Astrocyte (in vitro differentiated cells and primary cell): ENCODE measurements around the gene PRR29. TPM values are rescaled to one million over a fixed set of nuclear protein-coding genes. Genes with fewer than 3 reads are reported as not detected.

Experiments used
- DNase-seq: peaks from one replicate; pipeline ENCODE4 v3.0.0-alpha.2; 2010; ENCODE audit warnings: low read depth
- FAIRE-seq: peaks from 2 replicates; lab custom pipeline; 2011; peaks lifted over from hg19 to GRCh38; lab: Jason Lieb, UNC
- H2AFZ ChIP-seq: 2 replicates; pipeline ENCODE4 v1.6.0; 2012; ENCODE audit warnings: low read depth, low read length, inconsistent platforms
- H3K27ac ChIP-seq: 2 replicates; pipeline ENCODE4 v1.5.1; 2011; ENCODE audit warnings: low read depth, low read length, inconsistent platforms
- H3K27me3 ChIP-seq: 2 replicates; pipeline ENCODE4 v1.6.0; 2011; ENCODE audit warnings: low read length, inconsistent platforms; ENCODE audit not compliant: insufficient read depth
- H3K36me3 ChIP-seq: 2 replicates; pipeline ENCODE4 v1.5.1; 2011; ENCODE audit warnings: low read length, inconsistent platforms; ENCODE audit not compliant: insufficient read depth
- H3K4me1 ChIP-seq: 2 replicates; pipeline ENCODE4 v1.5.1; 2011; ENCODE audit warnings: low read length, inconsistent platforms; ENCODE audit not compliant: insufficient read depth
- H3K4me2 ChIP-seq: 2 replicates; pipeline ENCODE4 v1.6.0; 2012; ENCODE audit warnings: low read length, inconsistent platforms
- H3K4me3 ChIP-seq: 2 replicates; pipeline ENCODE4 v1.5.1; 2011; ENCODE audit warnings: low read depth, mild to moderate bottlenecking, low read length, inconsistent platforms; ENCODE audit not compliant: insufficient read depth
- H3K79me2 ChIP-seq: 2 replicates; pipeline ENCODE4 v1.6.0; 2012; ENCODE audit warnings: mild to moderate bottlenecking, low read length, inconsistent platforms; ENCODE audit not compliant: insufficient read depth
- H3K9ac ChIP-seq: 2 replicates; pipeline ENCODE4 v1.6.0; 2012; ENCODE audit warnings: mild to moderate bottlenecking, low read length, inconsistent platforms
- H3K9me3 ChIP-seq: 2 replicates; pipeline ENCODE4 v1.5.1; 2012; ENCODE audit warnings: low read depth, mild to moderate bottlenecking, low read length, inconsistent platforms; ENCODE audit not compliant: insufficient read depth
- H4K20me1 ChIP-seq: 2 replicates; pipeline ENCODE4 v1.6.0; 2012; ENCODE audit warnings: low read length, inconsistent platforms; ENCODE audit not compliant: insufficient read depth
- H3K27ac Mint-ChIP-seq: one replicate; pipeline ENCODE4 v1.8.0; 2021; ENCODE audit warnings: mild to moderate bottlenecking, mixed read lengths; ENCODE audit not compliant: unreplicated experiment
- H3K27me3 Mint-ChIP-seq: one replicate; pipeline ENCODE4 v1.8.0; 2021; ENCODE audit warnings: low read depth, mixed read lengths; ENCODE audit not compliant: unreplicated experiment
- H3K36me3 Mint-ChIP-seq: one replicate; pipeline ENCODE4 v1.8.0; 2021; ENCODE audit warnings: low read depth, mixed read lengths; ENCODE audit not compliant: unreplicated experiment
- H3K4me1 Mint-ChIP-seq: one replicate; pipeline ENCODE4 v1.8.0; 2021; ENCODE audit warnings: low read depth, mixed read lengths; ENCODE audit not compliant: unreplicated experiment
- H3K4me3 Mint-ChIP-seq: one replicate; pipeline ENCODE4 v1.8.0; 2021; ENCODE audit warnings: mild to moderate bottlenecking, moderate library complexity, mixed read lengths; ENCODE audit not compliant: unreplicated experiment
- H3K9me3 Mint-ChIP-seq: one replicate; pipeline ENCODE4 v1.8.0; 2021; ENCODE audit warnings: mild to moderate bottlenecking, mixed read lengths; ENCODE audit not compliant: unreplicated experiment
- CTCF ChIP-seq: IDR thresholded peaks from 2 replicates; pipeline ENCODE4 v1.5.1; 2011; ENCODE audit warnings: low read depth, mild to moderate bottlenecking, inconsistent platforms, low read length, moderate library complexity; ENCODE audit not compliant: insufficient read depth
- EZH2 ChIP-seq: IDR thresholded peaks from 2 replicates; pipeline ENCODE4 v1.6.1; 2012; ENCODE audit warnings: mild to moderate bottlenecking, low read length, inconsistent platforms; ENCODE audit not compliant: insufficient read depth
- total RNA-seq: library from RNA; stranded (reverse); gene quantifications from 2 replicates; pipeline ENCODE4 v1.2.1, GENCODE V29; 2021

PRR29 gene
- total RNA-seq, 1 donor from 2014 or later, result 0.54 TPM

GRCh38 chr17:63961355-63962212, 36.6 kb upstream of the PRR29 start:
- no peaks in the 10 kb centered on the region for H3K36me3 Mint-ChIP-seq
- Histone ChIP-seq H2AFZ (no peak overlapping the region), H4K20me1 (no peaks in the 10 kb centered on the region), H3K4me3 (no peak overlapping the region), H3K79me2 (no peaks in the 10 kb centered on the region), H3K27ac (no peak overlapping the region), H3K4me2 (peak overlapping the region; percentile 56), H3K27me3 (no peaks in the 10 kb centered on the region), H3K4me1 (no peaks in the 10 kb centered on the region), H3K9ac (no peak overlapping the region), H3K36me3 (no peaks in the 10 kb centered on the region), H3K9me3 (no peaks in the 10 kb centered on the region)
- peaks cover 25% of the 10 kb centered on the region for H3K27me3 Mint-ChIP-seq
- H3K27ac Mint-ChIP-seq, result no peak overlapping the region
- H3K4me1 Mint-ChIP-seq, result peaks cover under 1% of the 10 kb centered on the region
- peak; percentile 14 for DNase-seq
- no peak for TF ChIP-seq EZH2
- no peak for TF ChIP-seq CTCF
- FAIRE-seq, result no peak
- H3K4me3 Mint-ChIP-seq, result peak overlapping the region; percentile 45
- H3K9me3 Mint-ChIP-seq, result no peaks in the 10 kb centered on the region

- no peaks in the 10 kb centered on the region for H4K20me1 ChIP-seq
- FAIRE-seq (no peak), DNase-seq (no peak)
- no peaks in the 10 kb centered on the region for H3K9me3 ChIP-seq
- no peaks in the 10 kb centered on the region for H3K36me3 Mint-ChIP-seq
- no peak overlapping the region for H3K4me2 ChIP-seq
- no peaks in the 10 kb centered on the region for H3K4me1 Mint-ChIP-seq
- no peaks in the 10 kb centered on the region for H3K27me3 ChIP-seq
- H3K4me1 ChIP-seq, result no peaks in the 10 kb centered on the region
- H3K27ac Mint-ChIP-seq, result no peak overlapping the region
- H3K36me3 ChIP-seq, result no peaks in the 10 kb centered on the region
- peaks cover 25% of the 10 kb centered on the region for H3K27me3 Mint-ChIP-seq
- no peak overlapping the region for H2AFZ ChIP-seq
- no peak overlapping the region for H3K9ac ChIP-seq
- no peak overlapping the region for H3K27ac ChIP-seq
- H3K9me3 Mint-ChIP-seq, result no peaks in the 10 kb centered on the region
- H3K4me3 Mint-ChIP-seq, result no peak overlapping the region
- no peaks in the 10 kb centered on the region for H3K79me2 ChIP-seq
- no peak for TF ChIP-seq CTCF
- TF ChIP-seq EZH2, result no peak
- no peak overlapping the region for H3K4me3 ChIP-seq
These were observed 35.8 kb upstream of the PRR29 start for GRCh38 chr17:63962298-63962744.

- no peak for FAIRE-seq
- H3K36me3 Mint-ChIP-seq, result no peaks in the 10 kb centered on the region
These were observed 35.0 kb upstream of the PRR29 start for GRCh38 chr17:63963123-63963522.

More at GRCh38 chr17:63963123-63963522, 35.0 kb upstream of the PRR29 start:
- Histone ChIP-seq H3K27ac (no peak overlapping the region), H3K79me2 (no peaks in the 10 kb centered on the region), H2AFZ (no peak overlapping the region), H3K4me1 (no peaks in the 10 kb centered on the region), H4K20me1 (no peaks in the 10 kb centered on the region), H3K27me3 (no peaks in the 10 kb centered on the region), H3K36me3 (no peaks in the 10 kb centered on the region), H3K4me3 (no peak overlapping the region), H3K4me2 (no peak overlapping the region), H3K9ac (no peak overlapping the region), H3K9me3 (no peaks in the 10 kb centered on the region)
- TF ChIP-seq EZH2 (no peak), CTCF (no peak)
- Mint-ChIP-seq H3K4me3 (no peak overlapping the region), H3K27me3 (peaks cover 28% of the 10 kb centered on the region), H3K4me1 (no peaks in the 10 kb centered on the region), H3K9me3 (no peaks in the 10 kb centered on the region), H3K27ac (no peak overlapping the region)
- DNase-seq, result no peak
